H9 (cell line): ENCODE results near the gene MAPK8. TPM values are rescaled to one million over a fixed set of nuclear protein-coding genes. Genes with fewer than 3 reads are reported as not detected.

ENCODE experiments used
- DNase-seq: peaks from one replicate; pipeline ENCODE4 v3.0.0-alpha.2; 2017
- H2AFZ ChIP-seq: one replicate; pipeline ENCODE4 v1.6.1; 2013; ENCODE audit warnings: mild to moderate bottlenecking, low read length, control low read depth, moderate library complexity
- H2AK5ac ChIP-seq: 2 replicates; pipeline ENCODE4 v1.6.1; 2013; ENCODE audit warnings: low read length, control low read depth, mixed read lengths; ENCODE audit not compliant: insufficient read length
- H2BK120ac ChIP-seq: one replicate; pipeline ENCODE4 v1.6.1; 2013; ENCODE audit warnings: low read depth, mild to moderate bottlenecking, low read length, control low read depth, inconsistent platforms; ENCODE audit not compliant: poor library complexity, severe bottlenecking
- H2BK12ac ChIP-seq: 2 replicates; pipeline ENCODE4 v1.6.1; 2013; ENCODE audit warnings: low read length, control low read depth, mixed read lengths, low read depth; ENCODE audit not compliant: insufficient read length
- H2BK15ac ChIP-seq: 2 replicates; pipeline ENCODE4 v1.6.1; 2013; ENCODE audit warnings: low read depth, low read length, control low read depth
- H2BK20ac ChIP-seq: one replicate; pipeline ENCODE4 v1.6.1; 2013; ENCODE audit warnings: low read depth, mild to moderate bottlenecking, low read length, control low read depth, inconsistent platforms; ENCODE audit not compliant: poor library complexity, severe bottlenecking
- H2BK5ac ChIP-seq: 2 replicates; pipeline ENCODE4 v1.6.1; 2013; ENCODE audit warnings: low read length, control low read depth, mixed read lengths; ENCODE audit not compliant: insufficient read length
- H3K14ac ChIP-seq: 2 replicates; pipeline ENCODE4 v1.6.1; 2013; ENCODE audit warnings: low read length, control low read depth; ENCODE audit not compliant: insufficient read depth
- H3K18ac ChIP-seq: 2 replicates; pipeline ENCODE4 v1.6.1; 2013; ENCODE audit warnings: low read depth, mild to moderate bottlenecking, mixed read lengths, low read length, control low read depth; ENCODE audit not compliant: insufficient read length
- H3K23ac ChIP-seq: 2 replicates; pipeline ENCODE4 v1.6.1; 2013; ENCODE audit warnings: low read length, control low read depth, mixed read lengths, low read depth; ENCODE audit not compliant: insufficient read length
- H3K23me2 ChIP-seq: 2 replicates; pipeline ENCODE4 v1.6.1; 2013; ENCODE audit warnings: low read depth, mild to moderate bottlenecking, mixed read lengths, low read length, control low read depth; ENCODE audit not compliant: insufficient read length, poor library complexity, severe bottlenecking
- H3K27ac ChIP-seq: 2 replicates; pipeline ENCODE4 v1.5.1; 2013; ENCODE audit warnings: low read length, control low read depth, mixed read lengths, low read depth; ENCODE audit not compliant: insufficient read length
- H3K27me3 ChIP-seq: 2 replicates; pipeline ENCODE4 v1.6.1; 2013; ENCODE audit warnings: low read length, control low read depth, inconsistent platforms; ENCODE audit not compliant: insufficient read depth
- H3K4ac ChIP-seq: 2 replicates; pipeline ENCODE4 v1.6.1; 2013; ENCODE audit warnings: low read depth, mild to moderate bottlenecking, control low read depth, inconsistent platforms, low read length, moderate library complexity
- H3K4me1 ChIP-seq: 2 replicates; pipeline ENCODE4 v1.6.1; 2013; ENCODE audit warnings: low read length, control low read depth, inconsistent platforms; ENCODE audit not compliant: insufficient read depth
- H3K4me2 ChIP-seq: 2 replicates; pipeline ENCODE4 v1.6.1; 2013; ENCODE audit warnings: low read length, control low read depth, mixed read lengths; ENCODE audit not compliant: insufficient read length, insufficient read depth
- H3K56ac ChIP-seq: 2 replicates; pipeline ENCODE4 v1.6.1; 2013; ENCODE audit warnings: low read depth, mild to moderate bottlenecking, mixed read lengths, low read length, control low read depth; ENCODE audit not compliant: insufficient read length
- H3K79me1 ChIP-seq: 2 replicates; pipeline ENCODE4 v1.6.1; 2013; ENCODE audit warnings: low read depth, mild to moderate bottlenecking, moderate library complexity, low read length, control low read depth, inconsistent platforms; ENCODE audit not compliant: insufficient read depth, poor library complexity, severe bottlenecking
- H3K79me2 ChIP-seq: 2 replicates; pipeline ENCODE4 v1.6.1; 2013; ENCODE audit warnings: low read length, control low read depth, inconsistent platforms; ENCODE audit not compliant: insufficient read depth
- H3K9ac ChIP-seq: 2 replicates; pipeline ENCODE4 v1.6.1; 2013; ENCODE audit warnings: low read length, control low read depth, mixed read lengths; ENCODE audit not compliant: insufficient read length; ENCODE audit errors: extremely low read depth
- H3K9me3 ChIP-seq: one replicate; pipeline ENCODE4 v1.6.1; 2013; ENCODE audit warnings: low read depth, low read length, inconsistent platforms; ENCODE audit not compliant: control insufficient read depth
- H3T11ph ChIP-seq: one replicate; pipeline ENCODE4 v1.6.1; 2013; ENCODE audit warnings: mild to moderate bottlenecking, low read length, control low read depth, inconsistent platforms
- H4K20me1 ChIP-seq: one replicate; pipeline ENCODE4 v1.6.1; 2013; ENCODE audit not compliant: control insufficient read depth, insufficient read length, insufficient read depth
- H4K5ac ChIP-seq: 2 replicates; pipeline ENCODE4 v1.6.1; 2013; ENCODE audit warnings: low read depth, mild to moderate bottlenecking, mixed read lengths, low read length, control low read depth; ENCODE audit not compliant: insufficient read length
- H4K8ac ChIP-seq: replicated peaks from 2 replicates; pipeline ENCODE4 v1.6.1; 2013; ENCODE audit warnings: low read length, control low read depth, mixed read lengths, low read depth; ENCODE audit not compliant: insufficient read length
- H4K91ac ChIP-seq: 2 replicates; pipeline ENCODE4 v1.6.1; 2013; ENCODE audit warnings: low read depth, mild to moderate bottlenecking, moderate library complexity, mixed read lengths, low read length, control low read depth; ENCODE audit not compliant: insufficient read length
- H3K27ac Mint-ChIP-seq, 3 experiments: 2 replicates in 2 of 3; 3 replicates in 1 of 3; pipeline ENCODE4 v1.8.0; 2020 to 2021; ENCODE audit warnings: mixed read lengths in 3 of 3, mild to moderate bottlenecking in 1 of 3, moderate library complexity in 1 of 3
- H3K27me3 Mint-ChIP-seq: 2 replicates; pipeline ENCODE4 v1.8.0; 2021; ENCODE audit warnings: low read depth, mild to moderate bottlenecking, moderate library complexity, mixed read lengths
- H3K36me3 Mint-ChIP-seq, 3 experiments: 2 replicates in 2 of 3; 3 replicates in 1 of 3; pipeline ENCODE4 v1.8.0; 2020 to 2021; ENCODE audit warnings: low read depth in 3 of 3, mixed read lengths in 3 of 3; ENCODE audit not compliant: insufficient read depth in 1 of 3
- H3K4me1 Mint-ChIP-seq, 2 experiments: 2 replicates each; pipeline ENCODE4 v1.8.0; 2020; ENCODE audit warnings: mixed read lengths in 2 of 2
- H3K4me3 Mint-ChIP-seq, 2 experiments: 2 replicates in 1 of 2; 3 replicates in 1 of 2; pipeline ENCODE4 v1.8.0; 2020 to 2021; ENCODE audit warnings: mild to moderate bottlenecking in 2 of 2, mixed read lengths in 2 of 2, moderate library complexity in 1 of 2
- H3K9me3 Mint-ChIP-seq, 2 experiments: 2 replicates in 1 of 2; 3 replicates in 1 of 2; pipeline ENCODE4 v1.8.0; 2020; ENCODE audit warnings: mild to moderate bottlenecking in 2 of 2, mixed read lengths in 2 of 2, moderate library complexity in 1 of 2
- CTCF ChIP-seq: fragments of 200-600 bp; sonication (generic); conservative IDR thresholded peaks from 3 replicates; pipeline ENCODE4 v1.8.0; 2021; ENCODE audit warnings: antibody characterized with exemption, mild to moderate bottlenecking
- whole genome bisulfite sequencing: extraction: QIAGEN DNeasy Blood & Tissue Kit; methylation state at CpG from one replicate; pipeline ENCODE4 v1.1.7; 2013; ENCODE audit warnings: missing lambda C conversion rate, low lambda C conversion rate, mixed read lengths; ENCODE audit not compliant: insufficient read length; ENCODE audit errors: extremely low coverage; 5-methylcytosine and 5-hydroxymethylcytosine counted together
- total RNA-seq: library from RNA; stranded (reverse); gene quantifications from 2 replicates; pipeline ENCODE4 v1.2.1, GENCODE V29; 2021

Gene MAPK8
- total RNA-seq, 1 experiment from 2014 or later: 52.0 TPM

GRCh38 chr10:48464871-48465736 is 158.6 kb downstream of the MAPK8 start:
- H3K27me3 Mint-ChIP-seq: no peaks in the 10 kb centered on the region
- no peaks in the 10 kb centered on the region; a peak in 1 of 7 replicates for H3K36me3 Mint-ChIP-seq
- H3K18ac ChIP-seq: no peak overlapping the region
- no peaks in the 10 kb centered on the region; the same call in 1 of the 2 replicates for H3K27me3 ChIP-seq
- no peaks in the 10 kb centered on the region for H3K79me1 ChIP-seq
- no peaks in the 10 kb centered on the region for H4K20me1 ChIP-seq
- no peak overlapping the region for H3K4me2 ChIP-seq
- no peak overlapping the region for H3K56ac ChIP-seq
- H3K23ac ChIP-seq: no peak overlapping the region
- H3K9ac ChIP-seq: no peak overlapping the region
- H2BK15ac ChIP-seq: no peak overlapping the region
- H3K9me3 Mint-ChIP-seq: no peaks in the 10 kb centered on the region
- WGBS: no CpG with 5 or more reads among the region's 27 CpGs
- no peak overlapping the region for H2AFZ ChIP-seq
- peak; percentile 33 for DNase-seq
- TF ChIP-seq CTCF: no peak
- no peak overlapping the region for H2BK120ac ChIP-seq
- H4K5ac ChIP-seq: no peak overlapping the region
- H3K4me1 Mint-ChIP-seq: peaks cover 22 to 26% of the 10 kb centered on the region in 2 experiments
- no peak overlapping the region for H2BK12ac ChIP-seq
- peak overlapping the region in 1 of 3 experiments; percentile 88; a peak in 1 of 7 replicates for H3K27ac Mint-ChIP-seq
- H4K8ac ChIP-seq: no peak overlapping the region
- H3K23me2 ChIP-seq: no peaks in the 10 kb centered on the region
- H3K27ac ChIP-seq: no peak overlapping the region
- H3K4me3 Mint-ChIP-seq: no peak overlapping the region
- no peaks in the 10 kb centered on the region for H3K9me3 ChIP-seq
- no peak overlapping the region for H2BK5ac ChIP-seq
- no peak overlapping the region for H2AK5ac ChIP-seq
- no peak overlapping the region for H3T11ph ChIP-seq
- H2BK20ac ChIP-seq: no peak overlapping the region
- peaks cover 5% of the 10 kb centered on the region; the same call in 1 of the 2 replicates for H3K4me1 ChIP-seq
- H3K4ac ChIP-seq: no peak overlapping the region
- no peaks in the 10 kb centered on the region for H3K79me2 ChIP-seq
- no peak overlapping the region for H3K14ac ChIP-seq
- no peak overlapping the region for H4K91ac ChIP-seq
